ENCODE data around the gene PRKAG2. TPM values are rescaled to one million over a fixed set of nuclear protein-coding genes. Genes with fewer than 3 reads are reported as not detected.

Gene PRKAG2
- total and polyA plus RNA-seq, 2 of the 13 experiments (the other 11 are each of a cell fraction or from before 2014, with no cell fraction given): 0.90 to 1.3 TPM

DNA sequence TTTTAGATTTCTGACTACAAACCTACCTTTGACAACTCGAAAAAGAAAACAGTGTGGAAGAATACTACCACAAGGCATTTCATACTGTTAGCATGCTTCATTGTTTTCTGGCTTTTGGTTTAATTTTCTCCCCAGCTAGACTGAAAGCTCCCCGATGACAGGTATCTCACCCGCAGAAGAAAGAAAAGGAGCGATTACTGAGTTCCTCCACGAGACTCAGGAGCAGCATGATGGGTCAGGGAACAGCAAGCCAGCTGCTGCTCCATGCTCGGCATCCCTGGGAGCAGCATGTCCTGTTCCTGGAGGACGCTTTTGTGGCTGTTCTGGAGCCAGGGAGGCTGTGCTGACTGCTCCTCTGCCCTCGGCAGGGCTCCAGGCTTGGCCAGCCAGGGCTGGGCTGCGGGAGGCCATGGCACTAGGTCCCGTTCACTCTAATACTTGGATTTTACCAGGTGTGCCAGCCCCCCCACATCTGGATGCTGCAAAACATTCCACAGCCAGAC is 133.4 kb downstream of the PRKAG2 start:
- no peak for DNase-seq (ENCODE audit: low spot score)
- ATAC-seq: no peak
- ChIA-PET POLR2A (no interaction called here), CTCF (ENCODE audit: low intra/inter-chr PET ratio, low total read pairs) (no interaction called here)
- FAIRE-seq: no peak
- no peaks in the 10 kb centered on the region for H3K79me2 ChIP-seq (ENCODE audit: insufficient read depth, low read length)
- no TSS peak for BruUV-seq (replicated peaks)
- TF ChIP-seq ZNF761 (CRISPR knock-in tag; conservative IDR thresholded peaks at IDR 0.05): no peak
- TF ChIP-seq, protein P1, sequence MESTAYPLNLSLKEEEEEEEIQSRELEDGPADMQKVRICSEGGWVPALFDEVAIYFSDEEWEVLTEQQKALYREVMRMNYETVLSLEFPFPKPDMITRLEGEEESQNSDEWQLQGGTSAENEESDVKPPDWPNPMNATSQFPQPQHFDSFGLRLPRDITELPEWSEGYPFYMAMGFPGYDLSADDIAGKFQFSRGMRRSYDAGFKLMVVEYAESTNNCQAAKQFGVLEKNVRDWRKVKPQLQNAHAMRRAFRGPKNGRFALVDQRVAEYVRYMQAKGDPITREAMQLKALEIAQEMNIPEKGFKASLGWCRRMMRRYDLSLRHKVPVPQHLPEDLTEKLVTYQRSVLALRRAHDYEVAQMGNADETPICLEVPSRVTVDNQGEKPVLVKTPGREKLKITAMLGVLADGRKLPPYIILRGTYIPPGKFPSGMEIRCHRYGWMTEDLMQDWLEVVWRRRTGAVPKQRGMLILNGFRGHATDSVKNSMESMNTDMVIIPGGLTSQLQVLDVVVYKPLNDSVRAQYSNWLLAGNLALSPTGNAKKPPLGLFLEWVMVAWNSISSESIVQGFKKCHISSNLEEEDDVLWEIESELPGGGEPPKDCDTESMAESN (CRISPR knock-in tag; conservative IDR thresholded peaks at IDR 0.05): no peak
- TF ChIP-seq, protein P2, sequence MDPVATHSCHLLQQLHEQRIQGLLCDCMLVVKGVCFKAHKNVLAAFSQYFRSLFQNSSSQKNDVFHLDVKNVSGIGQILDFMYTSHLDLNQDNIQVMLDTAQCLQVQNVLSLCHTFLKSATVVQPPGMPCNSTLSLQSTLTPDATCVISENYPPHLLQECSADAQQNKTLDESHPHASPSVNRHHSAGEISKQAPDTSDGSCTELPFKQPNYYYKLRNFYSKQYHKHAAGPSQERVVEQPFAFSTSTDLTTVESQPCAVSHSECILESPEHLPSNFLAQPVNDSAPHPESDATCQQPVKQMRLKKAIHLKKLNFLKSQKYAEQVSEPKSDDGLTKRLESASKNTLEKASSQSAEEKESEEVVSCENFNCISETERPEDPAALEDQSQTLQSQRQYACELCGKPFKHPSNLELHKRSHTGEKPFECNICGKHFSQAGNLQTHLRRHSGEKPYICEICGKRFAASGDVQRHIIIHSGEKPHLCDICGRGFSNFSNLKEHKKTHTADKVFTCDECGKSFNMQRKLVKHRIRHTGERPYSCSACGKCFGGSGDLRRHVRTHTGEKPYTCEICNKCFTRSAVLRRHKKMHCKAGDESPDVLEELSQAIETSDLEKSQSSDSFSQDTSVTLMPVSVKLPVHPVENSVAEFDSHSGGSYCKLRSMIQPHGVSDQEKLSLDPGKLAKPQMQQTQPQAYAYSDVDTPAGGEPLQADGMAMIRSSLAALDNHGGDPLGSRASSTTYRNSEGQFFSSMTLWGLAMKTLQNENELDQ (CRISPR knock-in tag; IDR thresholded peaks at IDR 0.05; ENCODE audit: borderline replicate concordance): no peak
- TF ChIP-seq ZNF746 (CRISPR knock-in tag; IDR thresholded peaks at IDR 0.05): no peak
- no peak for TF ChIP-seq TOE1 (CRISPR knock-in tag; IDR thresholded peaks at IDR 0.05)
- TF ChIP-seq MBD4 (IDR thresholded peaks at IDR 0.05; ENCODE audit: borderline replicate concordance, low read length): no peak
- TF ChIP-seq SYNCRIP (IDR thresholded peaks at IDR 0.05; ENCODE audit: insufficient read depth, low read depth, low read length): no peak
- TF ChIP-seq ZNF17 (CRISPR knock-in tag; IDR thresholded peaks at IDR 0.05): no peak
- TF ChIP-seq GABPB1 (CRISPR knock-in tag; IDR thresholded peaks at IDR 0.05): no peak
- TF ChIP-seq ZNF264 (CRISPR knock-in tag; IDR thresholded peaks at IDR 0.05): no peak
- TF ChIP-seq ZNF432 (CRISPR knock-in tag; IDR thresholded peaks at IDR 0.05; ENCODE audit: borderline replicate concordance): no peak
- TF ChIP-seq ZBTB21 (CRISPR knock-in tag; IDR thresholded peaks at IDR 0.05): no peak
- no peaks in the 10 kb centered on the region for H3K36me3 ChIP-seq (replicated peaks in 1 of 2; ENCODE audit: control insufficient read depth in 1 of 2, insufficient read depth in 2 of 2, low read length in 2 of 2)
- no peak overlapping the region for H3K4me2 ChIP-seq (ENCODE audit: low read depth, low read length)
- H2AFZ ChIP-seq (ENCODE audit: low read length): no peak overlapping the region
- H3K27me3 ChIP-seq (ENCODE audit: control insufficient read depth in 1 of 2, insufficient read depth in 2 of 2, low read length in 2 of 2): 0 out of 5 replicates have a peak, but pooled peaks cover 0 to 4% of the 10 kb centered on the region in 2 experiments
- intact Hi-C loops (cut with micrococcal nuclease; ENCODE audit: unreplicated experiment) (no loop called here), in situ Hi-C loops (cut with HindIII; ENCODE audit: extremely low pct_ligation_motif_present, low pct_unique_long_range_greater_than_20kb) (no loop called here)
- WGBS (ENCODE audit: low lambda C conversion rate): 59% methylated on average over 7 of the region's 10 CpGs
- 0 out of 2 replicates have a peak, but pooled peaks cover 4% of the 10 kb centered on the region for H3K9me3 ChIP-seq (ENCODE audit: low read length)
- H3K9ac ChIP-seq (ENCODE audit: insufficient read depth, low read depth, low read length): no peak overlapping the region
- H3K4me1 ChIP-seq (ENCODE audit: insufficient read depth, low read length): peaks cover 30% of the 10 kb centered on the region
- no peaks in the 10 kb centered on the region for H4K20me1 ChIP-seq (ENCODE audit: insufficient read depth, low read length)
- H3K4me3 ChIP-seq (replicated peaks in 1 of 3; ENCODE audit: insufficient read depth in 1 of 3, low read depth in 2 of 3, low read length in 3 of 3): no peak overlapping the region
- no peak overlapping the region for H3K27ac ChIP-seq (ENCODE audit: extremely low read length, insufficient read depth, low read length)
